ENCODE results near the gene LIMA1.

- no peak for TF ChIP-seq POLR2A (IDR thresholded peaks at IDR 0.05)
- no peak for TF ChIP-seq CTCF (IDR thresholded peaks at IDR 0.05)
Measured at GRCh38 chr12:50240792-50241114, 42.6 kb downstream of the LIMA1 start.
